ENCODE data around the gene CBLB.
A peak's percentile ranks its signal among the peaks of the same experiment; 100 is the strongest.

The CBLB gene

DNA sequence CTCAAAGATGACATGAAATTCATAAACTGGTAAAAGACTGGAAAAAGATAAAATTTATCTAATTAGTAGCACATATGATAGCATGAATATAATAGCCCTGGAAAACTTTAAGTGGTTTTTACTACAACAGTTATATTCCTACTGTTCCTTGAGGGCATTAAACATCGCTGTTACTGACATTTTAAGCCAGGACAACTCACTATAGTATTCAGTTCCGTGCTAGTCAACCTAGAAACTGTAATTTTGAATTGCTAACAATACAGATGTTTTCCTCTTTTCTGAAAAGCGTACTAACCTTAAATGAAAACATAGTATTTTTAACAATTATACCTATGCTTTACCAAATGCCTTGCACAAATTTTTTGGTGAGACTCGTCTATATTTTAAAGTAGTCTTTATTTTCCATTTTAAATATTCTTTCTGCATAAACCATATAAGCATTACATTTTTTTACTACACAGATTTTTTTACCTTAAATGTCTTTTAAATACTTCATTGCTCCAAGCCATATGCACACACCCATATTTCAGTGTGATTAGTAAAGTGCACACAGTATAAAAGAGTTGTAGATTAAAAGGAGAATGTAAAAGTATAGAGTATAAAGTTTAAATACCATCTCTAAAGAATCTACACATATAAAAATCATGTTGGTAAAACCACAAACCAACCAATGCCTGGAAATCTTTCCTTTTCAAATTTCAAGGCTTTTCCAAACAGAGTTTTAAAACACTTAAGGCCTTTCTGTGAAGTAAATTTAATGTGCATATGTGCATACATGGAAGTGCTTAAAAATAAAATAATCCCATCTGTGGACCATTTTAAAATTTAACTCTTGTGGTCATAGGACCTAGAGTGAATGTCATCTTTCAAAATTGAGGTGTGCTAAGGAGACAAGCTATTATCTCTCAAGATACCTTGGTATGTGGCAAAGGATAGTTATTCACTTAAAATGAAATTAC lies 20.1 kb upstream of the CBLB start:
- TF ChIP-seq, protein P1, sequence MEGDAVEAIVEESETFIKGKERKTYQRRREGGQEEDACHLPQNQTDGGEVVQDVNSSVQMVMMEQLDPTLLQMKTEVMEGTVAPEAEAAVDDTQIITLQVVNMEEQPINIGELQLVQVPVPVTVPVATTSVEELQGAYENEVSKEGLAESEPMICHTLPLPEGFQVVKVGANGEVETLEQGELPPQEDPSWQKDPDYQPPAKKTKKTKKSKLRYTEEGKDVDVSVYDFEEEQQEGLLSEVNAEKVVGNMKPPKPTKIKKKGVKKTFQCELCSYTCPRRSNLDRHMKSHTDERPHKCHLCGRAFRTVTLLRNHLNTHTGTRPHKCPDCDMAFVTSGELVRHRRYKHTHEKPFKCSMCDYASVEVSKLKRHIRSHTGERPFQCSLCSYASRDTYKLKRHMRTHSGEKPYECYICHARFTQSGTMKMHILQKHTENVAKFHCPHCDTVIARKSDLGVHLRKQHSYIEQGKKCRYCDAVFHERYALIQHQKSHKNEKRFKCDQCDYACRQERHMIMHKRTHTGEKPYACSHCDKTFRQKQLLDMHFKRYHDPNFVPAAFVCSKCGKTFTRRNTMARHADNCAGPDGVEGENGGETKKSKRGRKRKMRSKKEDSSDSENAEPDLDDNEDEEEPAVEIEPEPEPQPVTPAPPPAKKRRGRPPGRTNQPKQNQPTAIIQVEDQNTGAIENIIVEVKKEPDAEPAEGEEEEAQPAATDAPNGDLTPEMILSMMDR (conservative IDR thresholded peaks at IDR 0.05; ENCODE audit: low read length), result no peak
- no peak overlapping the region for H3K4me3 ChIP-seq (ENCODE audit: low read length)
- no peak for DNase-seq (ENCODE audit: low read depth)

GRCh38 chr3:105885256-105885655 lies 16.4 kb upstream of the CBLB start:
- DNase-seq (ENCODE audit: low read depth), result peak; percentile 80
- TF ChIP-seq, protein P1 (conservative IDR thresholded peaks at IDR 0.05; ENCODE audit: low read length), result no peak
- no peak overlapping the region for H3K4me3 ChIP-seq (ENCODE audit: low read length)

- no peak for DNase-seq (ENCODE audit: low read depth)
- TF ChIP-seq, protein P1 (conservative IDR thresholded peaks at IDR 0.05; ENCODE audit: low read length), result no peak
- no peak overlapping the region for H3K4me3 ChIP-seq (ENCODE audit: low read length)
Measured at GRCh38 chr3:105883798-105884377, 15.1 kb upstream of the CBLB start.

DNA sequence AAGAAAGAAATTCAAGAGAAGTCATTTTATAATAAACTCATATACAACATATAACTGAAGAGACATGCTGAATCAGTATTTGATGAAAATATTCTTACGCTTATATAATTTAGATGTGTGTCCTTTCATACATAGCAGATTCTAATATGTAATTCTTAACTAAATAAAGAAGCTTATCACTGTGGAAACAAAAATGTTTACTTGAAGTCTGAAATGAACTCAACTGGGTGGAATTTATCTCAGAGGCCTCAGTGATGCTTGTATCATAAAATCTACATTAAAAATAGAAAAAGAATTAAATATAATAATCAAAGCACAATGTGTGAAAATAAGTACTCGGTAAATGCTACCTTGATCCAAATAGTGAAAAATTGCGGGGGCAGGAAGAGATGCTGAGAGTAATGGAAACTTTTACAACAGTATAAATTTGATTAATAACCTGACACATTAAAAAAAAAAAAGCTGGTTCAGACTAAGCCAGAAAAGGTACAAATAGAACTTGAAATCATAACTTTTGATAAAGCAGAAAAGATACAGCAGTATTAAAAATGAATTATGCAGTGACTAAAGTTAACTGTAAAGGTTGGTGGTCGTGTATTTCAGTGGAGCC lies 12.0 kb upstream of the CBLB start:
- H3K4me3 ChIP-seq (ENCODE audit: low read length), result no peak overlapping the region
- TF ChIP-seq, protein P1 (conservative IDR thresholded peaks at IDR 0.05; ENCODE audit: low read length), result no peak
- no peak for DNase-seq (ENCODE audit: low read depth)

GRCh38 chr3:105878061-105878460 lies 9.2 kb upstream of the CBLB start:
- TF ChIP-seq, protein P1 (conservative IDR thresholded peaks at IDR 0.05; ENCODE audit: low read length), result no peak
- peak; percentile 29 for DNase-seq (ENCODE audit: low read depth)
- H3K4me3 ChIP-seq (ENCODE audit: low read length), result no peak overlapping the region

GRCh38 chr3:105877336-105877910 lies 8.6 kb upstream of the CBLB start:
- TF ChIP-seq, protein P1 (conservative IDR thresholded peaks at IDR 0.05; ENCODE audit: low read length), result no peak
- DNase-seq (ENCODE audit: low read depth), result no peak
- H3K4me3 ChIP-seq (ENCODE audit: low read length), result no peak overlapping the region
